GM23248 (cell line): ENCODE measurements around the gene SYNGR1. TPM values are rescaled to one million over a fixed set of nuclear protein-coding genes. Genes with fewer than 3 reads are reported as not detected.
A peak's percentile ranks its signal among the peaks of the same experiment; 100 is the strongest.

Experiments
- DNase-seq: peaks from one replicate; pipeline ENCODE4 v3.0.0-alpha.2; 2015
- H2AFZ ChIP-seq: fragments of 200-600 bp; sonication (generic); 2 replicates; pipeline ENCODE4 v1.6.1; 2016; ENCODE audit warnings: antibody characterized with exemption
- H3F3A ChIP-seq: fragments of 200-600 bp; sonication (generic); 2 replicates; pipeline ENCODE4 v1.6.1; 2016; ENCODE audit warnings: mild to moderate bottlenecking, antibody characterized with exemption, mixed run types; ENCODE audit not compliant: insufficient read depth
- H3K27ac ChIP-seq: fragments of 200-600 bp; sonication (generic); 2 replicates; pipeline ENCODE4 v1.5.1; 2016; ENCODE audit warnings: mild to moderate bottlenecking
- H3K27me3 ChIP-seq: fragments of 200-600 bp; sonication (generic); replicated peaks from 2 replicates; pipeline ENCODE4 v1.6.1; 2016; ENCODE audit warnings: mild to moderate bottlenecking; ENCODE audit not compliant: insufficient read depth
- H3K36me3 ChIP-seq: fragments of 200-600 bp; sonication (generic); 2 replicates; pipeline ENCODE4 v1.6.1; 2016; ENCODE audit warnings: low read depth, mild to moderate bottlenecking
- H3K4me1 ChIP-seq: fragments of 200-600 bp; sonication (generic); 2 replicates; pipeline ENCODE4 v1.6.1; 2016; ENCODE audit warnings: mild to moderate bottlenecking; ENCODE audit not compliant: insufficient read depth
- H3K4me2 ChIP-seq: fragments of 200-600 bp; sonication (generic); one replicate; pipeline ENCODE4 v1.6.1; 2016; ENCODE audit warnings: mild to moderate bottlenecking; ENCODE audit not compliant: unreplicated experiment
- H3K4me3 ChIP-seq: fragments of 200-600 bp; sonication (generic); 2 replicates; pipeline ENCODE4 v1.5.1; 2016; ENCODE audit warnings: mild to moderate bottlenecking
- H3K79me2 ChIP-seq: fragments of 200-600 bp; sonication (generic); 2 replicates; pipeline ENCODE4 v1.6.1; 2016; ENCODE audit warnings: mild to moderate bottlenecking; ENCODE audit not compliant: insufficient read depth
- H3K9ac ChIP-seq: fragments of 200-600 bp; sonication (generic); 2 replicates; pipeline ENCODE4 v1.6.1; 2016; ENCODE audit warnings: mild to moderate bottlenecking
- H3K9me2 ChIP-seq: fragments of 200-600 bp; sonication (generic); 2 replicates; pipeline ENCODE4 v1.6.1; 2016; ENCODE audit warnings: mixed run types, mild to moderate bottlenecking, moderate library complexity; ENCODE audit not compliant: insufficient read depth
- H3K9me3 ChIP-seq: fragments of 200-600 bp; sonication (generic); one replicate; pipeline ENCODE4 v1.6.1; 2017; ENCODE audit warnings: low read depth
- H4K20me1 ChIP-seq: fragments of 200-600 bp; sonication (generic); 2 replicates; pipeline ENCODE4 v1.6.0; 2016; ENCODE audit not compliant: insufficient read depth
- EZH2 ChIP-seq: fragments of 200-600 bp; sonication (generic); IDR thresholded peaks from 2 replicates; pipeline ENCODE4 v1.6.1; 2018; ENCODE audit warnings: antibody characterized with exemption, mild to moderate bottlenecking; ENCODE audit not compliant: insufficient read depth, poor library complexity, severe bottlenecking
- EZH2phosphoT487 ChIP-seq: fragments of 200-600 bp; sonication (generic); IDR thresholded peaks from 2 replicates; pipeline ENCODE4 v1.6.1; 2018; ENCODE audit warnings: antibody characterized with exemption, moderate library complexity, mild to moderate bottlenecking, low read depth; ENCODE audit not compliant: insufficient read depth
- WGBS, 2 experiments: methylation state at CpG; one replicate each; pipeline ENCODE4 v1.1.6; 2015 to 2017; ENCODE audit warnings: low lambda C conversion rate in 2 of 2, low coverage in 1 of 2; ENCODE audit errors: missing lambda C conversion rate in 2 of 2; 5-methylcytosine and 5-hydroxymethylcytosine counted together
- in situ Hi-C: fragments of 300-500 bp; cut with MboI; formaldehyde crosslinking; loops from 2 replicates; pipeline ENCODE4 v1.15.0; 2020
- polyA plus RNA-seq: library from polyadenylated mRNA; unstranded; fragments of >200 nt; fragmentation: Nextera tagmentation; extraction: Ambion mirVana; gene quantifications from 2 replicates; pipeline ENCODE4 v1.2.1, GENCODE V29; 2016
- small RNA-seq: library from RNA; depleted of rRNA; stranded (forward); fragments of <200 nt; gene quantifications from one replicate; pipeline ENCODE3, GENCODE V24; 2014; ENCODE audit warnings: low read depth, low replicate concordance
- total RNA-seq: library from RNA; depleted of rRNA; stranded (reverse); fragments of >200 nt; shearing (Covaris generic); gene quantifications from 2 replicates; pipeline ENCODE4 v1.2.3, GENCODE V29; 2014; rRNA removed

Gene SYNGR1
- total and polyA plus RNA-seq, 2 experiments from 2014 or later: 6.1 to 23.2 TPM

- in situ Hi-C loops: no loop called here
- Histone ChIP-seq H3K4me1 (peaks cover 11% of the 10 kb centered on the region), H3K4me2 (no peak overlapping the region), H3K27me3 (no peaks in the 10 kb centered on the region), H3K9me3 (no peaks in the 10 kb centered on the region), H3K79me2 (no peaks in the 10 kb centered on the region), H3F3A (no peaks in the 10 kb centered on the region), H4K20me1 (no peaks in the 10 kb centered on the region), H3K27ac (no peak overlapping the region), H3K9me2 (no peaks in the 10 kb centered on the region), H3K9ac (no peak overlapping the region), H3K4me3 (no peak overlapping the region), H2AFZ (no peak overlapping the region), H3K36me3 (no peaks in the 10 kb centered on the region)
- 91 to 92% methylated on average over 6 of the region's 6 CpGs for WGBS, 2 experiments
- DNase-seq: no peak
- no peak for TF ChIP-seq EZH2phosphoT487
- no peak for TF ChIP-seq EZH2
These were observed 84.9 kb downstream of the SYNGR1 start for GRCh38 chr22:39434721-39435120.

Small RNAs within 50 kb of the gene (small RNA-seq; reads per million reads assigned to genes)
- gene SNORD43 (not detected), gene SNORD83A (538 reads per million, percentile 98 among the genes with 10 or more reads in this experiment), gene SNORD83B (not detected)

Other genes starting within 250 kb of the SYNGR1 start
- 3.8 and 10.4 TPM in 2 replicates for gene CBX7, start 197.3 kb upstream of the SYNGR1 start, total RNA-seq
- 2.5 and 2.9 TPM in 2 replicates for gene CBX7, start 197.3 kb upstream of the SYNGR1 start, polyA plus RNA-seq
- not detected in 2 replicates for gene PDGFB, start 105.0 kb upstream of the SYNGR1 start, total RNA-seq
- 0.14 and 0.49 TPM in 2 replicates for gene PDGFB, start 105.0 kb upstream of the SYNGR1 start, polyA plus RNA-seq
- 1,555 and 2,353 TPM in 2 replicates for gene RPL3, start 30.4 kb upstream of the SYNGR1 start, total RNA-seq
- gene RPL3, start 30.4 kb upstream of the SYNGR1 start, polyA plus RNA-seq: 920 and 929 TPM in 2 replicates
- 13.4 and 16.9 TPM in 2 replicates for gene TAB1, start 49.8 kb downstream of the SYNGR1 start, total RNA-seq
- gene TAB1, start 49.8 kb downstream of the SYNGR1 start, polyA plus RNA-seq: 12.1 and 13.9 TPM in 2 replicates
- not detected in 2 replicates for gene MGAT3, start 107.0 kb downstream of the SYNGR1 start, total RNA-seq
- not detected in 2 replicates for gene MGAT3, start 107.0 kb downstream of the SYNGR1 start, polyA plus RNA-seq
- gene MIEF1, start 152.3 kb downstream of the SYNGR1 start, total RNA-seq: 26.2 and 27.1 TPM in 2 replicates
- 20.2 and 20.6 TPM in 2 replicates for gene MIEF1, start 152.3 kb downstream of the SYNGR1 start, polyA plus RNA-seq
- 481 and 529 TPM in 2 replicates for gene ATF4, start 170.6 kb downstream of the SYNGR1 start, total RNA-seq
- 282 and 293 TPM in 2 replicates for gene ATF4, start 170.6 kb downstream of the SYNGR1 start, polyA plus RNA-seq
- gene RPS19BP1, start 182.8 kb downstream of the SYNGR1 start, total RNA-seq: 81.6 and 93.9 TPM in 2 replicates
- gene RPS19BP1, start 182.8 kb downstream of the SYNGR1 start, polyA plus RNA-seq: 114 and 119 TPM in 2 replicates
- not detected in 2 replicates for gene CACNA1I, start 220.8 kb downstream of the SYNGR1 start, total RNA-seq
- gene CACNA1I, start 220.8 kb downstream of the SYNGR1 start, polyA plus RNA-seq: not detected in 2 replicates